ENCODE results near the gene MUC5AC.

Gene MUC5AC

GRCh38 chr11:1224111-1224490 is 66.3 kb downstream of the MUC5AC start:
- no peak for DNase-seq (ENCODE audit: low read depth, low spot score)

GRCh38 chr11:1224491-1225385 is 67.0 kb downstream of the MUC5AC start:
- DNase-seq (ENCODE audit: low read depth, low spot score), result no peak

- DNase-seq (ENCODE audit: low read depth, low spot score), result no peak
Measured at GRCh38 chr11:1225386-1226225, 67.9 kb downstream of the MUC5AC start.

GRCh38 chr11:1226226-1226985 is 68.7 kb downstream of the MUC5AC start:
- DNase-seq (ENCODE audit: low read depth, low spot score), result no peak

- DNase-seq (ENCODE audit: low read depth, low spot score), result no peak
Measured at GRCh38 chr11:1226986-1227550, 69.3 kb downstream of the MUC5AC start.

- DNase-seq (ENCODE audit: low read depth, low spot score), result no peak
Measured at GRCh38 chr11:1227551-1228100, 69.9 kb downstream of the MUC5AC start.

- no peak for DNase-seq (ENCODE audit: low read depth, low spot score)
Measured at GRCh38 chr11:1228101-1228821, 70.5 kb downstream of the MUC5AC start.

GRCh38 chr11:1228921-1229451 is 71.2 kb downstream of the MUC5AC start:
- no peak for DNase-seq (ENCODE audit: low read depth, low spot score)

- no peak for DNase-seq (ENCODE audit: low read depth, low spot score)
Measured at GRCh38 chr11:1229471-1230120, 71.8 kb downstream of the MUC5AC start.

- no peak for DNase-seq (ENCODE audit: low read depth, low spot score)
Measured at GRCh38 chr11:1230121-1230455, 72.3 kb downstream of the MUC5AC start.

GRCh38 chr11:1230456-1231395 is 73.0 kb downstream of the MUC5AC start:
- DNase-seq (ENCODE audit: low read depth, low spot score), result no peak

- no peak for DNase-seq (ENCODE audit: low read depth, low spot score)
Measured at GRCh38 chr11:1231396-1232020, 73.8 kb downstream of the MUC5AC start.

GRCh38 chr11:1232021-1232882 is 74.5 kb downstream of the MUC5AC start:
- no peak for DNase-seq (ENCODE audit: low read depth, low spot score)

GRCh38 chr11:1232883-1233321 is 75.1 kb downstream of the MUC5AC start:
- DNase-seq (ENCODE audit: low read depth, low spot score), result no peak

- no peak for DNase-seq (ENCODE audit: low read depth, low spot score)
Measured at GRCh38 chr11:1233351-1234053, 75.7 kb downstream of the MUC5AC start.

- DNase-seq (ENCODE audit: low read depth, low spot score), result no peak
Measured at GRCh38 chr11:1234054-1234720, 76.4 kb downstream of the MUC5AC start.

All from brain pericyte (primary cell).